ENCODE data around the gene AKAP8L. TPM values are rescaled to one million over a fixed set of nuclear protein-coding genes. Genes with fewer than 3 reads are reported as not detected.

Gene AKAP8L
- total and polyA plus RNA-seq, 2 experiments from 2014 or later, result 88.7 to 155 TPM

- Histone ChIP-seq H3K27ac (no peak overlapping the region), H3K9me2 (replicated peaks; ENCODE audit: insufficient read depth) (no peaks in the 10 kb centered on the region), H4K20me1 (ENCODE audit: insufficient read depth, poor library complexity, severe bottlenecking) (peaks cover 60% of the 10 kb centered on the region), H3K4me1 (ENCODE audit: insufficient read depth) (peaks cover 21% of the 10 kb centered on the region), H3K9me3 (ENCODE audit: low read depth) (no peaks in the 10 kb centered on the region), H3K79me2 (peaks cover 82% of the 10 kb centered on the region), H3K36me3 (replicated peaks; ENCODE audit: insufficient read depth, low read depth) (peaks cover 4% of the 10 kb centered on the region), H3K27me3 (no peaks in the 10 kb centered on the region), H3K4me2 (no peak overlapping the region), H3K4me3 (no peak overlapping the region), H2AFZ (no peak overlapping the region)
- TF ChIP-seq EZH2 (IDR thresholded peaks at IDR 0.05; ENCODE audit: borderline replicate concordance), result no peak
- 94% methylated on average over 24 of the region's 24 CpGs for WGBS (ENCODE audit: low lambda C conversion rate, missing lambda C conversion rate)
- DNase-seq (ENCODE audit: low spot score), result no peak
Observed at GRCh38 chr19:15374796-15375440, 43.9 kb downstream of the AKAP8L start.

- no peak overlapping the region for H3K27ac ChIP-seq
- no peaks in the 10 kb centered on the region for H3K9me2 ChIP-seq (replicated peaks; ENCODE audit: insufficient read depth)
Observed at GRCh38 chr19:15374105-15374651, 44.6 kb downstream of the AKAP8L start.

GRCh38 chr19:15373644-15374043, 45.1 kb downstream of the AKAP8L start:
- Histone ChIP-seq H3K4me2 (no peak overlapping the region), H2AFZ (no peak overlapping the region), H3K36me3 (replicated peaks; ENCODE audit: insufficient read depth, low read depth) (peaks cover 4% of the 10 kb centered on the region), H3K27me3 (no peaks in the 10 kb centered on the region), H3K27ac (no peak overlapping the region), H4K20me1 (ENCODE audit: insufficient read depth, poor library complexity, severe bottlenecking) (peaks cover 56% of the 10 kb centered on the region), H3K9me3 (ENCODE audit: low read depth) (no peaks in the 10 kb centered on the region), H3K79me2 (peaks cover 76% of the 10 kb centered on the region), H3K4me1 (ENCODE audit: insufficient read depth) (peaks cover 21% of the 10 kb centered on the region), H3K9me2 (replicated peaks; ENCODE audit: insufficient read depth) (no peaks in the 10 kb centered on the region), H3K4me3 (no peak overlapping the region)
- DNase-seq (ENCODE audit: low spot score), result no peak
- TF ChIP-seq CTCF (IDR thresholded peaks at IDR 0.05; ENCODE audit: poor library complexity) (no peak), EZH2 (IDR thresholded peaks at IDR 0.05; ENCODE audit: borderline replicate concordance) (no peak), EZH2phosphoT487 (IDR thresholded peaks at IDR 0.05; ENCODE audit: low read depth, severe bottlenecking, unreplicated experiment) (no peak)
- 97% methylated on average over 15 of the region's 22 CpGs for WGBS (ENCODE audit: low lambda C conversion rate, missing lambda C conversion rate)

More at GRCh38 chr19:15374105-15374651, 44.6 kb downstream of the AKAP8L start:
- Histone ChIP-seq H3K36me3 (replicated peaks; ENCODE audit: insufficient read depth, low read depth) (peaks cover 4% of the 10 kb centered on the region), H3K9me3 (ENCODE audit: low read depth) (no peaks in the 10 kb centered on the region), H2AFZ (no peak overlapping the region), H3K27me3 (no peaks in the 10 kb centered on the region), H4K20me1 (ENCODE audit: insufficient read depth, poor library complexity, severe bottlenecking) (peaks cover 60% of the 10 kb centered on the region), H3K4me1 (ENCODE audit: insufficient read depth) (peaks cover 21% of the 10 kb centered on the region), H3K4me2 (no peak overlapping the region), H3K79me2 (peaks cover 82% of the 10 kb centered on the region), H3K4me3 (no peak overlapping the region)
- WGBS (ENCODE audit: low lambda C conversion rate, missing lambda C conversion rate), result 95% methylated on average over 21 of the region's 21 CpGs
- no peak for TF ChIP-seq CTCF (IDR thresholded peaks at IDR 0.05; ENCODE audit: poor library complexity)
- no peak for TF ChIP-seq EZH2phosphoT487 (IDR thresholded peaks at IDR 0.05; ENCODE audit: low read depth, severe bottlenecking, unreplicated experiment)
- no peak for DNase-seq (ENCODE audit: low spot score)

- H3K36me3 ChIP-seq (replicated peaks; ENCODE audit: insufficient read depth, low read depth), result peaks cover 4% of the 10 kb centered on the region
- peaks cover 20% of the 10 kb centered on the region for H3K4me1 ChIP-seq (ENCODE audit: insufficient read depth)
- no peaks in the 10 kb centered on the region for H3K9me3 ChIP-seq (ENCODE audit: low read depth)
- TF ChIP-seq EZH2 (IDR thresholded peaks at IDR 0.05; ENCODE audit: borderline replicate concordance) (no peak), CTCF (IDR thresholded peaks at IDR 0.05; ENCODE audit: poor library complexity) (no peak), EZH2phosphoT487 (IDR thresholded peaks at IDR 0.05; ENCODE audit: low read depth, severe bottlenecking, unreplicated experiment) (no peak)
- no peak overlapping the region for H3K4me3 ChIP-seq
- DNase-seq (ENCODE audit: low spot score), result no peak
- H3K27ac ChIP-seq, result no peak overlapping the region
- H3K9me2 ChIP-seq (replicated peaks; ENCODE audit: insufficient read depth), result no peaks in the 10 kb centered on the region
- 98% methylated on average over 28 of the region's 30 CpGs for WGBS (ENCODE audit: low lambda C conversion rate, missing lambda C conversion rate)
- H3K27me3 ChIP-seq, result no peaks in the 10 kb centered on the region
- no peak overlapping the region for H3K4me2 ChIP-seq
- peaks cover 70% of the 10 kb centered on the region for H3K79me2 ChIP-seq
- peaks cover 50% of the 10 kb centered on the region for H4K20me1 ChIP-seq (ENCODE audit: insufficient read depth, poor library complexity, severe bottlenecking)
- H2AFZ ChIP-seq, result no peak overlapping the region
Observed at GRCh38 chr19:15372891-15373301, 45.9 kb downstream of the AKAP8L start.

All from hepatocyte (in vitro differentiated cells).